ENCODE measurements around the gene CDHR1.

The CDHR1 gene

GRCh38 chr10:84267503-84268126, 73.3 kb downstream of the CDHR1 start:
- Histone ChIP-seq H3K27me3 (ENCODE audit: control insufficient read depth in 5 of 5, insufficient read depth in 4 of 5, low read length in 5 of 5) (peaks cover 0 to 10% (median under 1%) of the 10 kb centered on the region in 5 donors), H3K4me1 (ENCODE audit: control insufficient read depth in 5 of 5, insufficient read depth in 5 of 5, low read length in 5 of 5) (peaks cover 0 to 2% (median 0%) of the 10 kb centered on the region in 5 donors), H3K9ac (ENCODE audit: low read length in 5 of 5) (no peak overlapping the region), H3K9me3 (ENCODE audit: control insufficient read depth in 5 of 5, low read length in 5 of 5) (no peaks in the 10 kb centered on the region), H3K27ac (ENCODE audit: low read depth, low read length) (no peak overlapping the region), H3K36me3 (ENCODE audit: control insufficient read depth in 5 of 5, insufficient read depth in 5 of 5, low read length in 5 of 5) (no peaks in the 10 kb centered on the region), H3K4me3 (ENCODE audit: low read depth in 1 of 5, low read length in 5 of 5) (no peak overlapping the region)

GRCh38 chr10:84269162-84269561, 74.8 kb downstream of the CDHR1 start:
- Histone ChIP-seq H3K27me3 (ENCODE audit: control insufficient read depth in 5 of 5, insufficient read depth in 4 of 5, low read length in 5 of 5) (peaks cover 3 to 10% (median 4%) of the 10 kb centered on the region in 5 donors), H3K9ac (ENCODE audit: low read length in 5 of 5) (no peak overlapping the region), H3K4me3 (ENCODE audit: low read depth in 1 of 5, low read length in 5 of 5) (no peak overlapping the region), H3K27ac (ENCODE audit: low read depth, low read length) (no peak overlapping the region), H3K9me3 (ENCODE audit: control insufficient read depth in 5 of 5, low read length in 5 of 5) (no peaks in the 10 kb centered on the region), H3K36me3 (ENCODE audit: control insufficient read depth in 5 of 5, insufficient read depth in 5 of 5, low read length in 5 of 5) (no peaks in the 10 kb centered on the region), H3K4me1 (ENCODE audit: control insufficient read depth in 5 of 5, insufficient read depth in 5 of 5, low read length in 5 of 5) (peaks cover 0 to 2% (median 0%) of the 10 kb centered on the region in 5 donors)

Measured in subcutaneous abdominal adipose tissue (tissue), 5 donors.